Activated naive CD4-positive, alpha-beta T cell treated with anti-CD3 and anti-CD28 coated beads, Interleukin-2, amount 50 U/mL, for 24 hours (primary cell): Measurements from ENCODE around the gene DEPDC4.
A peak's percentile ranks its signal among the peaks of the same experiment; 100 is the strongest.
"Not testable (repeated sequence)": the region's sequence is repeated elsewhere in the genome, so short reads cannot be mapped to it uniquely, and the experiment has no call there.

Experiments
- H3K27ac Mint-ChIP-seq: one replicate; pipeline ENCODE4 v1.8.0; 2021; ENCODE audit warnings: mild to moderate bottlenecking, mixed read lengths
- H3K27me3 Mint-ChIP-seq: one replicate; pipeline ENCODE4 v1.8.0; 2021; ENCODE audit warnings: mixed read lengths
- H3K36me3 Mint-ChIP-seq: one replicate; pipeline ENCODE4 v1.8.0; 2021; ENCODE audit warnings: mixed read lengths
- H3K4me1 Mint-ChIP-seq: one replicate; pipeline ENCODE4 v1.8.0; 2021; ENCODE audit warnings: mixed read lengths
- H3K4me3 Mint-ChIP-seq: one replicate; pipeline ENCODE4 v1.8.0; 2021; ENCODE audit warnings: mild to moderate bottlenecking, mixed read lengths
- H3K9me3 Mint-ChIP-seq: one replicate; pipeline ENCODE4 v1.8.0; 2021; ENCODE audit warnings: mixed read lengths

DEPDC4 gene

GRCh38 chr12:100234591-100235304 lies 32.1 kb downstream of the DEPDC4 start:
- Mint-ChIP-seq H3K27me3 (no peaks in the 10 kb centered on the region), H3K36me3 (no peaks in the 10 kb centered on the region), H3K27ac (no peak overlapping the region), H3K4me1 (no peaks in the 10 kb centered on the region), H3K4me3 (no peak overlapping the region), H3K9me3 (no peaks in the 10 kb centered on the region)

- no peak overlapping the region for H3K4me3 Mint-ChIP-seq
- H3K4me1 Mint-ChIP-seq: no peaks in the 10 kb centered on the region
- H3K36me3 Mint-ChIP-seq: no peaks in the 10 kb centered on the region
- no peak overlapping the region for H3K27ac Mint-ChIP-seq
- H3K9me3 Mint-ChIP-seq: no peaks in the 10 kb centered on the region
- no peaks in the 10 kb centered on the region for H3K27me3 Mint-ChIP-seq
Observed at GRCh38 chr12:100234166-100234565, 32.7 kb downstream of the DEPDC4 start.

GRCh38 chr12:100231873-100232272 lies 35.0 kb downstream of the DEPDC4 start:
- not testable (repeated sequence) for H3K4me1 Mint-ChIP-seq, H3K4me3 Mint-ChIP-seq, H3K27ac Mint-ChIP-seq, H3K27me3 Mint-ChIP-seq, H3K9me3 Mint-ChIP-seq, H3K36me3 Mint-ChIP-seq

- Mint-ChIP-seq H3K36me3 (no peaks in the 10 kb centered on the region), H3K9me3 (no peaks in the 10 kb centered on the region), H3K4me3 (no peak overlapping the region), H3K27ac (peak overlapping the region; percentile 35), H3K4me1 (no peaks in the 10 kb centered on the region), H3K27me3 (no peaks in the 10 kb centered on the region)
Observed at GRCh38 chr12:100229876-100230275, 37.0 kb downstream of the DEPDC4 start.

GRCh38 chr12:100229036-100229635 lies 37.7 kb downstream of the DEPDC4 start:
- H3K36me3 Mint-ChIP-seq: no peaks in the 10 kb centered on the region
- H3K27me3 Mint-ChIP-seq: no peaks in the 10 kb centered on the region
- H3K9me3 Mint-ChIP-seq: no peaks in the 10 kb centered on the region
- H3K4me1 Mint-ChIP-seq: no peaks in the 10 kb centered on the region
- no peak overlapping the region for H3K27ac Mint-ChIP-seq
- no peak overlapping the region for H3K4me3 Mint-ChIP-seq

GRCh38 chr12:100225491-100225890 lies 41.4 kb downstream of the DEPDC4 start:
- H3K9me3 Mint-ChIP-seq: no peaks in the 10 kb centered on the region
- no peaks in the 10 kb centered on the region for H3K27me3 Mint-ChIP-seq
- no peaks in the 10 kb centered on the region for H3K36me3 Mint-ChIP-seq
- no peaks in the 10 kb centered on the region for H3K4me1 Mint-ChIP-seq
- H3K27ac Mint-ChIP-seq: no peak overlapping the region
- no peak overlapping the region for H3K4me3 Mint-ChIP-seq

- not testable (repeated sequence) for H3K4me3 Mint-ChIP-seq, H3K9me3 Mint-ChIP-seq, H3K27ac Mint-ChIP-seq, H3K36me3 Mint-ChIP-seq, H3K27me3 Mint-ChIP-seq, H3K4me1 Mint-ChIP-seq
Observed at GRCh38 chr12:100222173-100222572, 44.7 kb downstream of the DEPDC4 start.

GRCh38 chr12:100221523-100221922 lies 45.4 kb downstream of the DEPDC4 start:
- Mint-ChIP-seq H3K9me3 (no peaks in the 10 kb centered on the region), H3K4me3 (no peak overlapping the region), H3K27me3 (no peaks in the 10 kb centered on the region), H3K4me1 (no peaks in the 10 kb centered on the region), H3K36me3 (peaks cover 4% of the 10 kb centered on the region), H3K27ac (no peak overlapping the region)

GRCh38 chr12:100219328-100220109 lies 47.4 kb downstream of the DEPDC4 start:
- Mint-ChIP-seq H3K27ac (peak overlapping the region; percentile 65), H3K4me1 (peaks cover 4% of the 10 kb centered on the region), H3K36me3 (peaks cover 6% of the 10 kb centered on the region), H3K27me3 (no peaks in the 10 kb centered on the region), H3K9me3 (no peaks in the 10 kb centered on the region), H3K4me3 (no peak overlapping the region)

- no peaks in the 10 kb centered on the region for H3K9me3 Mint-ChIP-seq
- H3K36me3 Mint-ChIP-seq: peaks cover 10% of the 10 kb centered on the region
- no peak overlapping the region for H3K27ac Mint-ChIP-seq
- H3K4me3 Mint-ChIP-seq: no peak overlapping the region
- no peaks in the 10 kb centered on the region for H3K27me3 Mint-ChIP-seq
- peaks cover 4% of the 10 kb centered on the region for H3K4me1 Mint-ChIP-seq
Observed at GRCh38 chr12:100216337-100216736, 50.5 kb downstream of the DEPDC4 start.

GRCh38 chr12:100215209-100215608 lies 51.7 kb downstream of the DEPDC4 start:
- Mint-ChIP-seq H3K9me3 (no peaks in the 10 kb centered on the region), H3K4me3 (no peak overlapping the region), H3K36me3 (peaks cover 12% of the 10 kb centered on the region), H3K27me3 (no peaks in the 10 kb centered on the region), H3K4me1 (peaks cover 4% of the 10 kb centered on the region), H3K27ac (no peak overlapping the region)

- Mint-ChIP-seq H3K36me3 (peaks cover 11% of the 10 kb centered on the region), H3K9me3 (no peaks in the 10 kb centered on the region), H3K4me3 (no peak overlapping the region), H3K4me1 (peaks cover 4% of the 10 kb centered on the region), H3K27me3 (no peaks in the 10 kb centered on the region), H3K27ac (peak overlapping the region; percentile 64)
Observed at GRCh38 chr12:100214518-100214917, 52.4 kb downstream of the DEPDC4 start.

GRCh38 chr12:100213016-100213891 lies 53.6 kb downstream of the DEPDC4 start:
- Mint-ChIP-seq H3K27me3 (no peaks in the 10 kb centered on the region), H3K36me3 (peaks cover 11% of the 10 kb centered on the region), H3K4me1 (peaks cover 4% of the 10 kb centered on the region), H3K27ac (no peak overlapping the region), H3K4me3 (no peak overlapping the region), H3K9me3 (no peaks in the 10 kb centered on the region)

GRCh38 chr12:100211698-100212097 lies 55.2 kb downstream of the DEPDC4 start:
- Mint-ChIP-seq H3K27me3 (no peaks in the 10 kb centered on the region), H3K27ac (no peak overlapping the region), H3K4me1 (peaks cover 4% of the 10 kb centered on the region), H3K9me3 (no peaks in the 10 kb centered on the region), H3K4me3 (no peak overlapping the region), H3K36me3 (peaks cover 10% of the 10 kb centered on the region)

GRCh38 chr12:100208834-100209233 lies 58.0 kb downstream of the DEPDC4 start:
- Mint-ChIP-seq H3K9me3 (no peaks in the 10 kb centered on the region), H3K4me3 (no peak overlapping the region), H3K27me3 (no peaks in the 10 kb centered on the region), H3K36me3 (peaks cover 8% of the 10 kb centered on the region), H3K4me1 (no peaks in the 10 kb centered on the region), H3K27ac (no peak overlapping the region)
